HEK293T (cell line): ENCODE results near the gene NGEF.

Experiments used
- CTCF ChIA-PET: fragments of 350-600 bp; formaldehyde crosslinking; extraction: SDS; loops from one replicate; lab custom pipeline; 2021; ENCODE audit warnings: antibody characterized with exemption, inconsistent platforms; lab: Yijun Ruan, JAX
- POLR2A ChIA-PET: fragments of 350-600 bp; formaldehyde crosslinking; extraction: SDS; loops from one replicate; lab custom pipeline; 2020; ENCODE audit warnings: antibody characterized with exemption, inconsistent platforms; lab: Yijun Ruan, JAX
- DNase-seq: peaks from one replicate; pipeline ENCODE4 v3.0.0; 2012; ENCODE audit warnings: mixed read lengths; ENCODE audit errors: extremely low spot score
- ARNT ChIP-seq: fragments of 450-650 bp; IDR thresholded peaks from 2 replicates; pipeline ENCODE4 v1.6.1; 2017; ENCODE audit warnings: mild to moderate bottlenecking
- BHLHE40 ChIP-seq: fragments of 450-650 bp; IDR thresholded peaks from 2 replicates; pipeline ENCODE4 v1.6.1; 2016; ENCODE audit warnings: mild to moderate bottlenecking, moderate library complexity, borderline replicate concordance
- CTBP1 ChIP-seq: fragments of 450-650 bp; IDR thresholded peaks from 2 replicates; pipeline ENCODE4 v1.6.1; 2016; ENCODE audit warnings: borderline replicate concordance
- ELF4 ChIP-seq: fragments of 450-650 bp; IDR thresholded peaks from 2 replicates; pipeline ENCODE4 v1.6.1; 2017; ENCODE audit warnings: antibody characterized with exemption
- FOXA1 ChIP-seq: fragments of 450-650 bp; IDR thresholded peaks from 2 replicates; pipeline ENCODE4 v1.6.1; 2016; ENCODE audit warnings: mild to moderate bottlenecking
- FOXK2 ChIP-seq: fragments of 450-650 bp; IDR thresholded peaks from 2 replicates; pipeline ENCODE4 v1.6.1; 2016; ENCODE audit warnings: mild to moderate bottlenecking
- FOXM1 ChIP-seq: fragments of 450-650 bp; IDR thresholded peaks from 2 replicates; pipeline ENCODE4 v1.6.1; 2017; ENCODE audit warnings: mild to moderate bottlenecking, borderline replicate concordance
- HDGF ChIP-seq: fragments of 450-650 bp; IDR thresholded peaks from 2 replicates; pipeline ENCODE4 v1.6.1; 2017; ENCODE audit warnings: antibody characterized with exemption, borderline replicate concordance
- L3MBTL2 ChIP-seq: fragments of 450-650 bp; conservative IDR thresholded peaks from 2 replicates; pipeline ENCODE4 v1.6.1; 2016; ENCODE audit warnings: mild to moderate bottlenecking
- LEF1 ChIP-seq: fragments of 450-650 bp; IDR thresholded peaks from 2 replicates; pipeline ENCODE4 v1.6.1; 2017; ENCODE audit warnings: mild to moderate bottlenecking, borderline replicate concordance
- NFRKB ChIP-seq: fragments of 450-650 bp; IDR thresholded peaks from 2 replicates; pipeline ENCODE4 v1.6.1; 2016; ENCODE audit warnings: mild to moderate bottlenecking, moderate library complexity
- PKNOX1 ChIP-seq: fragments of 450-650 bp; IDR thresholded peaks from 2 replicates; pipeline ENCODE4 v1.6.1; 2016
- SP1 ChIP-seq: fragments of 450-650 bp; IDR thresholded peaks from 2 replicates; pipeline ENCODE4 v1.6.1; 2017
- SUZ12 ChIP-seq: fragments of 450-650 bp; IDR thresholded peaks from 2 replicates; pipeline ENCODE4 v1.6.1; 2016; ENCODE audit warnings: mild to moderate bottlenecking
- TARDBP ChIP-seq: fragments of 450-650 bp; IDR thresholded peaks from 2 replicates; pipeline ENCODE4 v1.6.1; 2016
- ZNF384 ChIP-seq: fragments of 450-650 bp; IDR thresholded peaks from 2 replicates; pipeline ENCODE4 v1.6.1; 2016

The NGEF gene

GRCh38 chr2:232977438-232977971 lies 35.6 kb downstream of the NGEF start:
- POLR2A ChIA-PET, result no interaction called here
- no peak for TF ChIP-seq FOXM1
- no peak for TF ChIP-seq FOXA1
- TF ChIP-seq SP1, result no peak
- no peak for TF ChIP-seq SUZ12
- no peak for TF ChIP-seq ELF4
- no peak for TF ChIP-seq LEF1
- no peak for TF ChIP-seq ARNT
- no peak for TF ChIP-seq PKNOX1
- no peak for TF ChIP-seq CTBP1
- TF ChIP-seq FOXK2, result no peak
- TF ChIP-seq BHLHE40, result no peak
- TF ChIP-seq ZNF384, result no peak
- CTCF ChIA-PET, result no interaction called here
- DNase-seq, result no peak

- DNase-seq, result no peak
- ChIA-PET POLR2A (no interaction called here), CTCF (no interaction called here)
- TF ChIP-seq SP1 (no peak), NFRKB (no peak), HDGF (no peak), LEF1 (no peak), SUZ12 (no peak)
These were observed 36.2 kb downstream of the NGEF start for GRCh38 chr2:232976666-232977437.

GRCh38 chr2:232976176-232976575 lies 36.9 kb downstream of the NGEF start:
- no peak for TF ChIP-seq BHLHE40
- no peak for TF ChIP-seq SP1
- TF ChIP-seq FOXA1, result no peak
- no peak for TF ChIP-seq CTBP1
- TF ChIP-seq ARNT, result no peak
- TF ChIP-seq ZNF384, result no peak
- no peak for DNase-seq
- POLR2A ChIA-PET, result no interaction called here
- CTCF ChIA-PET, result no interaction called here

- ChIA-PET POLR2A (no interaction called here), CTCF (no interaction called here)
- TF ChIP-seq ARNT (no peak), BHLHE40 (no peak), FOXM1 (no peak), HDGF (no peak), LEF1 (no peak), PKNOX1 (no peak), SP1 (no peak)
- DNase-seq, result no peak
These were observed 38.7 kb downstream of the NGEF start for GRCh38 chr2:232974396-232974795.

- CTCF ChIA-PET, result no interaction called here
- no peak for DNase-seq
- POLR2A ChIA-PET, result no interaction called here
- no peak for TF ChIP-seq CTBP1
These were observed 39.3 kb downstream of the NGEF start for GRCh38 chr2:232973796-232974195.

GRCh38 chr2:232973011-232973735 lies 39.9 kb downstream of the NGEF start:
- CTCF ChIA-PET, result no interaction called here
- no peak for TF ChIP-seq ZNF384
- TF ChIP-seq ELF4, result no peak
- no peak for TF ChIP-seq SUZ12
- no peak for TF ChIP-seq FOXA1
- no peak for TF ChIP-seq ARNT
- TF ChIP-seq CTBP1, result no peak
- no peak for TF ChIP-seq L3MBTL2
- TF ChIP-seq HDGF, result no peak
- TF ChIP-seq SP1, result no peak
- no peak for TF ChIP-seq PKNOX1
- DNase-seq, result no peak
- POLR2A ChIA-PET, result no interaction called here

- CTCF ChIA-PET, result no interaction called here
- no peak for TF ChIP-seq CTBP1
- TF ChIP-seq FOXM1, result no peak
- TF ChIP-seq LEF1, result no peak
- TF ChIP-seq FOXA1, result no peak
- no peak for TF ChIP-seq ARNT
- TF ChIP-seq BHLHE40, result no peak
- TF ChIP-seq HDGF, result no peak
- no peak for TF ChIP-seq L3MBTL2
- TF ChIP-seq ZNF384, result no peak
- no peak for TF ChIP-seq ELF4
- no peak for TF ChIP-seq NFRKB
- TF ChIP-seq SP1, result no peak
- TF ChIP-seq FOXK2, result no peak
- TF ChIP-seq SUZ12, result no peak
- TF ChIP-seq TARDBP, result no peak
- no peak for DNase-seq
- POLR2A ChIA-PET, result no interaction called here
These were observed 41.3 kb downstream of the NGEF start for GRCh38 chr2:232971744-232972143.
